K562 (cell line): Measurements from ENCODE around the gene LMBR1. TPM values are rescaled to one million over a fixed set of nuclear protein-coding genes. Genes with fewer than 3 reads are reported as not detected.
A peak's percentile ranks its signal among the peaks of the same experiment; 100 is the strongest.

Source experiments
- ARID1B ChIP-seq: fragments of 450-650 bp; IDR thresholded peaks from 2 replicates; pipeline ENCODE4 v1.6.1; 2016; ENCODE audit warnings: antibody characterized with exemption, mild to moderate bottlenecking, inconsistent platforms
- BHLHE40 ChIP-seq: IDR thresholded peaks from 2 replicates; pipeline ENCODE4 v1.6.1; 2011; ENCODE audit warnings: low read length, improper control_type of control experiment
- BRD9 ChIP-seq: fragments of 450-650 bp; IDR thresholded peaks from 2 replicates; pipeline ENCODE4 v1.6.1; 2018; ENCODE audit warnings: low read depth; ENCODE audit not compliant: partially characterized antibody
- C11orf30 ChIP-seq: fragments of 450-650 bp; IDR thresholded peaks from 2 replicates; pipeline ENCODE4 v1.6.1; 2016; ENCODE audit warnings: low read depth, mild to moderate bottlenecking
- CC2D1A ChIP-seq: fragments of 450-650 bp; IDR thresholded peaks from 2 replicates; pipeline ENCODE4 v1.6.1; 2017; ENCODE audit warnings: mild to moderate bottlenecking
- CEBPZ ChIP-seq: fragments of 150-350 bp; IDR thresholded peaks from 2 replicates; pipeline ENCODE4 v1.6.1; 2014; ENCODE audit warnings: low read depth, mild to moderate bottlenecking, low read length, borderline replicate concordance
- GABPA ChIP-seq: fragments of 200-800 bp; sonication (Bioruptor generic); conservative IDR thresholded peaks from 2 replicates; pipeline ENCODE4 v1.6.1; 2016; ENCODE audit warnings: low read depth, missing genetic modification characterization, missing compliant biosample characterization
- GTF2B ChIP-seq: IDR thresholded peaks from 2 replicates; pipeline ENCODE4 v1.6.1; 2011; ENCODE audit not compliant: insufficient read length; ENCODE audit errors: extremely low read depth
- HNRNPUL1 ChIP-seq: fragments of 200-400 bp; formaldehyde crosslinking; IDR thresholded peaks from 2 replicates; pipeline ENCODE4 v1.6.1; 2017; ENCODE audit warnings: low read length
- KAT8 ChIP-seq: fragments of 450-650 bp; IDR thresholded peaks from 2 replicates; pipeline ENCODE4 v1.6.1; 2016; ENCODE audit warnings: low read depth, mild to moderate bottlenecking
- KLF16 ChIP-seq: IDR thresholded peaks from 2 replicates; pipeline ENCODE4 v1.6.1; 2016; ENCODE audit warnings: antibody characterized with exemption
- LCOR ChIP-seq: sonication (generic); formaldehyde crosslinking; IDR thresholded peaks from 2 replicates; pipeline ENCODE4 v1.8.0; 2022; ENCODE audit warnings: mild to moderate bottlenecking, missing genetic modification reagents
- MAZ ChIP-seq, 2 experiments: fragments of 450-650 bp in 1 of 2; sonication (generic) in 1 of 2; formaldehyde crosslinking; IDR thresholded peaks in 1 of 2; conservative IDR thresholded peaks in 1 of 2; 2 replicates each; pipeline versions ENCODE4 v1.4.0 to v1.5.0; 2020; ENCODE audit warnings: mild to moderate bottlenecking in 1 of 2, missing genetic modification reagents in 1 of 2
- NKRF ChIP-seq: fragments of 450-650 bp; IDR thresholded peaks from 2 replicates; pipeline ENCODE4 v1.6.1; 2016; ENCODE audit warnings: borderline replicate concordance
- SLC30A9 ChIP-seq: fragments of 250-450 bp; sonication (Bioruptor Pico); IDR thresholded peaks from 2 replicates; pipeline ENCODE4 v1.8.0; 2022; ENCODE audit warnings: mild to moderate bottlenecking, moderate library complexity
- SMAD3 ChIP-seq: fragments of 450-650 bp; formaldehyde crosslinking; conservative IDR thresholded peaks from 2 replicates; pipeline ENCODE4 v1.4.0; 2020; ENCODE audit warnings: mild to moderate bottlenecking
- SNAPC5 ChIP-seq: fragments of 250-450 bp; sonication (Bioruptor Pico); IDR thresholded peaks from 2 replicates; pipeline ENCODE4 v1.8.0; 2021; ENCODE audit warnings: moderate library complexity, mild to moderate bottlenecking, inconsistent platforms
- SRSF3 ChIP-seq: fragments of 200-400 bp; formaldehyde crosslinking; IDR thresholded peaks from 2 replicates; pipeline ENCODE4 v1.6.1; 2016; ENCODE audit warnings: mild to moderate bottlenecking, low read length, moderate library complexity; ENCODE audit not compliant: insufficient read depth
- TAL1 ChIP-seq: fragments of 450-650 bp; IDR thresholded peaks from 2 replicates; pipeline ENCODE4 v1.6.1; 2016; ENCODE audit warnings: mild to moderate bottlenecking
- UBTF ChIP-seq, 2 experiments: IDR thresholded peaks; 2 replicates each; pipeline ENCODE4 v1.6.1; 2012; ENCODE audit warnings: improper control_type of control experiment in 2 of 2, low read depth in 2 of 2, low read length in 2 of 2, borderline replicate concordance in 1 of 2
- ZNF239 ChIP-seq: fragments of 250-450 bp; sonication (Bioruptor Pico); IDR thresholded peaks from 2 replicates; pipeline ENCODE4 v1.4.0; 2020; ENCODE audit warnings: mild to moderate bottlenecking
- ZNF3 ChIP-seq: fragments of 250-450 bp; sonication (Bioruptor Pico); IDR thresholded peaks from 2 replicates; pipeline ENCODE4 v1.5.0; 2021; ENCODE audit warnings: mild to moderate bottlenecking, moderate library complexity
- ZNF551 ChIP-seq: fragments of 250-450 bp; sonication (Bioruptor Pico); IDR thresholded peaks from 2 replicates; pipeline ENCODE4 v1.5.0; 2021; ENCODE audit warnings: mild to moderate bottlenecking, moderate library complexity
- polyA plus RNA-seq, 8 experiments: library from polyadenylated mRNA; depleted of rRNA in 4 of 8; stranded (reverse) in 5 of 8; unstranded in 3 of 8; fragments of >200 nt; fragmentation: Nextera tagmentation in 2 of 8; fragmentation: Illumina TruSeq in 1 of 8; extraction: Ambion mirVana in 2 of 8; extraction: Trizol in 1 of 8; gene quantifications; 2 replicates each; pipeline versions ENCODE4 v1.2.1 to v1.2.3, GENCODE V29; 2011 to 2014; ENCODE audit warnings: inconsistent platforms in 1 of 8, missing spikeins in 1 of 8
- total RNA-seq, 7 experiments: library from RNA; depleted of rRNA in 6 of 7; stranded (reverse); fragments of >200 nt in 6 of 7; fragmentation: Illumina TruSeq in 2 of 7; extraction: Trizol in 2 of 7; gene quantifications; 2 replicates each; pipeline versions ENCODE4 v1.2.1 to v1.2.3, GENCODE V29; 2011 to 2021; ENCODE audit warnings: low replicate concordance in 1 of 7

Gene LMBR1
- total and polyA plus RNA-seq, 9 of the 15 experiments (the other 6 are each of a cell fraction or from before 2014, with no cell fraction given), result 7.7 to 90.0 (median 59.9) TPM

GRCh38 chr7:156661637-156662036 is 231.3 kb downstream of the LMBR1 start (continued):
- TF ChIP-seq BHLHE40 (no peak), ZNF239 (no peak), SMAD3 (no peak), HNRNPUL1 (no peak), KAT8 (no peak), CEBPZ (no peak), SNAPC5 (CRISPR knock-in tag) (no peak), UBTF (IDR thresholded peaks at IDR 0.05; ENCODE audit: borderline replicate concordance in 1 of 2, low read depth in 2 of 2, low read length in 2 of 2) (no peak), LCOR (CRISPR knock-in tag) (no peak), ARID1B (peak; percentile 76), BRD9 (no peak), GTF2B (no peak), ZNF3 (CRISPR knock-in tag) (no peak), C11orf30 (no peak), SLC30A9 (CRISPR knock-in tag) (no peak), NKRF (no peak), TAL1 (peak; percentile 40; the same call in 1 of the 2 replicates), GABPA (tag) (no peak), ZNF551 (CRISPR knock-in tag) (no peak), KLF16 (peak; percentile 51; the same call in 1 of the 2 replicates), SRSF3 (no peak), CC2D1A (no peak), MAZ (CRISPR knock-in tag; conservative IDR thresholded peaks at IDR 0.05 in 1 of 2, IDR thresholded peaks at IDR 0.05 in 1 of 2) (no peak)
